HG03460 (cell line): ENCODE results near the gene EGFL7.

ENCODE experiments used
- ATAC-seq: cut with Tn5 transposase; IDR thresholded peaks from one replicate; pipeline ENCODE4 v1.9.1; 2021; ENCODE audit not compliant: unreplicated experiment

EGFL7 gene

GRCh38 chr9:136714096-136714892, 51.6 kb downstream of the EGFL7 start:
- ATAC-seq, result no peak

- no peak for ATAC-seq
These were observed 52.2 kb downstream of the EGFL7 start for GRCh38 chr9:136714893-136715274.

- no peak for ATAC-seq
These were observed 54.7 kb downstream of the EGFL7 start for GRCh38 chr9:136717399-136717798.

GRCh38 chr9:136718345-136719194, 55.9 kb downstream of the EGFL7 start:
- ATAC-seq, result no peak

GRCh38 chr9:136719195-136719880, 56.6 kb downstream of the EGFL7 start:
- ATAC-seq, result no peak

- ATAC-seq, result no peak
These were observed 57.7 kb downstream of the EGFL7 start for GRCh38 chr9:136720251-136720897.

- ATAC-seq, result no peak
These were observed 58.2 kb downstream of the EGFL7 start for GRCh38 chr9:136720898-136721338.

- ATAC-seq, result no peak
These were observed 58.8 kb downstream of the EGFL7 start for GRCh38 chr9:136721339-136722092.
